ENCODE data around the gene ATG14.
"Not testable (repeated sequence)": the region's sequence is repeated elsewhere in the genome, so short reads cannot be mapped to it uniquely, and the experiment has no call there.

Gene ATG14

DNA sequence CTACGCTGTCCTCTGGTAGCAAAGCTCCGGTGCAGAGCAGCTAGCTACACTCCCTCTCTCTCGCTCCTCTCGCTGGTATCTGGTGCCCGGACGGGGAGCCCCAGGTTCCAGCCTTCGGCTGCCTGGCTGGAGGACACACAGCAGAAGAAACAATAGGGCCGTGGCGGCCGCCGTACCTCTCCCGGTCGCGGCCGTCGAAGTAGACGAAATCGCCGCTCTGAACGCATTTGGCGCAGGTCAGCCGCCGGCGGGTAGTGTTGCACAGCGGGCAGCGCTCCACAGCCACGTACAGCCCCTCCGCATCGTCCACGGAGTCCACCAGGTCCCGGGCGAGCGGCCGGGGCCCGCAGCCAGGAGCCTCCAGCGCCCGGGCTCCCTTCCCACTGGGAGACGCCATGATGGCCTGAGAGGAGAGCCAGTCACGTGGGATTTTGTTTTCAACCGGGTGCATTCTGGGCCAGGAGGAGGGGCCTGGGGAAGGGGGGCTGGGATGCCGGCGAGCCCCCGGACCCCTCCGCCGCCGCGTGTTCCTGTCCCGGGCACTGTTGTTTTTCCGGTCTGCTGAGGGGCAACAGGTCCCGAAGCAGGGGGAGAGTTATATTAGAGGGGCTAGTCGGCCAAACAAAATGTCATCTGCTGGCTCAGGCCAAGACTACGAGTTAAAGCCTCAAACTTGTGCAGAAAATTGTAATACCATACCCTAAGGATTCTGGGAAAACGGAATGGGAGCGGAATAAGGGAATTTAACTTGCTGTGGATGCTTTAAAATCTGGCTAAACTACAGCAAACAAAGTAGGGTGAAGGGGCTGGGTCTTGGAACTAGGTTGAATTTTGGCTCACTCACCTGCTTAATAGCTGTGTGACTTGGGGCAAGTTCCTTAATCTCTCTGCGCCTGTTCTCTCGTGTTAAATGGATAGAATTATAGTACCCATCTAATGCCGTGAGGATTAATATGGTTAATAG is at the start of gene ATG14:
TSS of gene ATG14 (minus strand) at position 405 of the 964 bp plus-strand sequence. CDS start at position 397, 8 bp downstream.
- peak; percentile 95 for DNase-seq

- DNase-seq: no peak
Measured at GRCh38 chr14:55458800-55459515, 47.3 kb upstream of the ATG14 start.

DNA sequence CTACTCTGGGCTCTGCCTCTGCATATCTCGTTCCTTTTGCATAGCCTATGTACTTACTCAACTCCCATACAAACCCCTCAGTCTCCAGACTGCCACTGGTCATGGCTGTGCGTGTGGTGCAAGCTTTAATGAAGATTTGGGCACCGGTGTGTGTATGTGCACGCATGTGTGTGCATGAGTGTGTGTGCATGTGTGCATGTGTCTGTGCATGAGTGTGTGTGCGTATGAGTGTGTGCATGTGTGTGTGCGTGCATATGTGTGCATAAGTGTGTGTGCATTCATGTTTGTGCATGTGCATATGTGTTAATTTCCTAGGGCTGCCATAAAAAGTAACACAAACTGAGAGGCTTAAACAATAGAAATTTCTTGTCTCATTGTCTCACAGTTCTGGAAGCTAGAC is 45.9 kb upstream of the ATG14 start:
- no peak for DNase-seq

DNA sequence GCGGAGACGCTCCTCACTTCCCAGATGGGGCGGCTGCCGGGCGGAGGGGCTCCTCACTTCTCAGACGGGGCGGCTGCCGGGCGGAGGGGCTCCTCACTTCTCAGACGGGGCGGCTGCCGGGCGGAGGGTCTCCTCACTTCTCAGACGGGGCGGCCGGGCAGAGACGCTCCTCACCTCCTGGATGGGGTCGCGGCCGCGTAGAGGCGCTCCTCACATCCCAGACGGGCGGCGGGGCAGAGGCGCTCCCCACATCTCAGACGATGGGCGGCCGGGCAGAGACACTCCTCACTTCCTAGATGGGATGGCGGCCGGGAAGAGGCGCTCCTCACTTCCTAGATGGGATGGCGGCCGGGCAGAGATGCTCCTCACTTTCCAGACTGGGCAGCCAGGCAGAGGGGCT is 44.8 kb upstream of the ATG14 start:
- DNase-seq: not testable (repeated sequence)

DNA sequence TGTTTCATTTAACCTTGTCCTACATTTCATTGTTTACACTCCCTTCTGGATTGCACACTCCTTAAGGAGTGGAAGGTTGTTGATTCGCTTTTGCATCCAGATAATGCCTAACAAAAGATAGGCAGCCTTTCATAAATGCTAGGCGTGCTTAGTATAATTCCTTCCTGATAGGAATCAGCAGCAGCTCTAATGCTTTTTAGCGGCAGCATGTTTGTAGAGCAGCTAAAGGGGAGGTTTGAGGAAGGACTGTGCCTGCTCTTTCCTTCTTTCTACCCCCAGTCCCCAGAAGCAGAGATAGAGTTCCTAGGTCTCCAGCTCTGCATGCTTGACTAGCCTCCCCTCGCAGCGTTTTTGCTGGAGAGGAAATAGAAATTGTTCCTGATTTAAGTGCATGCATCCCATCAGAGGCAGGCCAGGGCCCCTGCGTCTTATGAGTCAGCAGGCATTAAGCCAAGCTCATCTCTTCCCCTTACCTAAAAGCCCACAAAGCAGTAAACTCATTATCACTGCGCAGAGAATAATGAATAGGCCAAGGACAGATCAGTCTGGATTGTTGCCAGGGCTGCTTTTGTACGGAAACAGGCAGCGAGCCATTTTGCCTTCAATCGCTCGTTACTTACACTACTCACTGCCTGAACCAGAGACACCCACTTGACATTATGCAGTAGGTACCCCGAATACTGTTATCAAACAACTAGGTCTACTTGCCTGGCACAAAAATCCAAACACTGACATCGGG is 42.8 kb upstream of the ATG14 start:
- peak; percentile 77 for DNase-seq

DNA sequence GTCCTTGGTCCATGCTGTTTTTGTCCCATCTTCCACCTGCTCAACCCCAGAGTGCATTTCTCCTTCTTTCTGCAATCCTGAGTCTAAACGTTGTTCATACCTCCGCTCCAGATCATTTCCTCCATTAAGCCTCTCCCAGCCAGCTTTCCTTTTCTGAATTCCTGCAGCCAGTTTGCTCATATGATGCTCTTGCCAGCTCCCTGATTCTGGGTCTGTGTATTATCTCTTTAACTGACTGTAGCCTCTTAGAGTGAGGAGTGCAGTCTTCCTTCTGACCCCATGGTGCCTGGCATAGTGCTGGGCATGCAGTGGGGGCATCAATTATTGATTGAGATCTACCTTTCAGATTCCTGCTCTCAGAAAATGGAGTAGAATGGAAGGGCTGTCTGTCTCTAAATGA is 40.3 kb upstream of the ATG14 start:
- no peak for DNase-seq

- DNase-seq: no peak
Measured at GRCh38 chr14:55451398-55451797, 39.8 kb upstream of the ATG14 start.

DNA sequence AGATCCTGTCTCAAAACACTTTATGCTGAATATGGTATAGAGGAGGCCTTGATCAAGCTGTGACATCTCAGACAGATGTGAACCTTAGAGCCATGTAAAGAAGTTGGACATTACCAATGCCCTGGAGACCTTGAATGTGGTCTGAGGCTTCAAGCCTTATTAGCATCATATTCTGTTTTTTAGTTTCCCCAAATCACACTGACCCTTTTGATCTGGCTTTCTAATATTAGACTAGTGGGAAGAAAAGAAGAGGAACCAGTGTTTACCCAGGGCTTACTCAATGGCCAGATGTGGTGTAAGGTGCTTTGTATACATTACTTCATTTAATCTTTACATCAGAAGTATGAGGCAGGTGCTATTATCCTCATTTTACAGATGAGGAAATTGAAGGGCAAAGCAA is 39.4 kb upstream of the ATG14 start:
- no peak for DNase-seq

DNA sequence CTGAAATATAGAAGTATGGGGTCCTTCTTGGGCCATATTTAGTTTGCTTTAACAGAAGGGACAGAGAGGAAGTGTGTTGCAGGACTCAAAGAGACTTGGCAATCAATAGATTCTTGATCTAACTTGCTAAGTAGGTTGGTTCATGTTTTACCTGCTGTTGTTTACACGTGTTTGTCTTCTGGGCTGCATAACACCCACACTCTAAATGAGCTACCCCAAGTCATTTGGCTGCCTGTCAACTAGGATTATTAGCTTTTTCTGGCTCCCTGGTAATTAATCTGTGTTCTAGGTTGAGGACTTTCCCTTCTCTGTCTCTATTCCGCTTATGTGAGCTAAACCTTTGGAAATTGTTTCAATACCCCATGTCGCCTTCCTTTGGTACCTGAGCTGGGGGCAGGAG is 38.9 kb upstream of the ATG14 start:
- DNase-seq: no peak

- DNase-seq: no peak
Measured at GRCh38 chr14:55450124-55450523, 38.5 kb upstream of the ATG14 start.

DNA sequence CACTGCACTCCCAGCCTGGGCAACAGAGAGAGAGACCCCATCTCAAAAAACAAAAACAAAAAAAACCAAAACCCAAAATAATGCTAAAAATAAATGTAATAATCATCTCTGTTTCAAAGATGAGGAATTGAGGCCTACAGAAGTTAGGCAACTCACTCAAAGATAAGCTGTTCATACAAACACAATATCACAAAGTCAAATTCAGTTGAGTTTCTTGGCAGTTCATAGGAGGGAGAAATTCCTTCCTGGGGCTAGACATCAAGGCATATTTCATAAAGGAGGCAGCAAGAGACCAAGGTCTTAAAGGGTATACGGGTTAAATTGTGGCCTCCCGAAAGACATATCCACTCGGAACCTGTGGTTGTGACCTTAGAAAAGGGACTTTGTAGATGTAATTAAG is 37.5 kb upstream of the ATG14 start:
- no peak for DNase-seq

DNA sequence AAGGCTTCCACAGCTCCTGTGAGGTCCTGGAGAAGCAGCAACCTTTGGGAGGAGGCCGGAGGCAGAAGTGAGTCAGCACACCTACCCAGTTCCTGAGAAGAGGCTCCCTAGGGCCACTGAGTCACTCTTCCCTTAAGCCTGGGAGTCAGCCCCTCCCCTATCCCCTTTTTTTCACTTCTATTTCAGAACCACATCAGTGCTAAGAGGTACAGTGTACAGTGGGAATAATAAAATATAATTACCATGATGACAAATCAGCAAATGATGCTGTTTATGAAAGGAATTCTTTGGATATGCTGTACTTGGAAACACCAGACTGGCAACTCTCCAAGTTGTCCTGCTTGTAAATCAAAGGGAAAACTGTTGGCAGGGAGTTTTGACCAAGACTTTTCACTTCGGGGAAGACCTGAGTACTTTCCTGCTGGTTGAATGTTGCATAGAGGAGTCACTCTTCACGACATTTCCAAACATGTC is 36.5 kb upstream of the ATG14 start:
- no peak for DNase-seq

DNA sequence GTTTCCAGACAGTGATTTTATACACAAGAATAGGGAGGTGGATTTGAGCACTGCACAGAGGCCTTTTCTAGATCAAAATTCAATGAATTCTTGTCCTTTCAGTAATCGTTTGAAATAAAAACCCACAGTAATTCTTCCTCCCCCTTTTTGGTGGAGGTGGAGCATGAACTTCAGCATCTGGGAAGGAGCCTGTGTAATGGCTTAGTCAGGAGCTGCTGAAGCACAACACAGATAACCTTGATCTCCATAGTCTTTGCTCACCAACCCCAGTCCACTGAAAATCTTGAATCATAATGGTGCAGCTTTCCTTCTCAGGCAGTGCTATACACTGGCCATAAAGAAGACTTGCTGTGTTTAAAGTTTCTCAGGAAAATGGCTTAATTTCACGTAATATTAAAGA is 35.2 kb upstream of the ATG14 start:
- DNase-seq: no peak

DNA sequence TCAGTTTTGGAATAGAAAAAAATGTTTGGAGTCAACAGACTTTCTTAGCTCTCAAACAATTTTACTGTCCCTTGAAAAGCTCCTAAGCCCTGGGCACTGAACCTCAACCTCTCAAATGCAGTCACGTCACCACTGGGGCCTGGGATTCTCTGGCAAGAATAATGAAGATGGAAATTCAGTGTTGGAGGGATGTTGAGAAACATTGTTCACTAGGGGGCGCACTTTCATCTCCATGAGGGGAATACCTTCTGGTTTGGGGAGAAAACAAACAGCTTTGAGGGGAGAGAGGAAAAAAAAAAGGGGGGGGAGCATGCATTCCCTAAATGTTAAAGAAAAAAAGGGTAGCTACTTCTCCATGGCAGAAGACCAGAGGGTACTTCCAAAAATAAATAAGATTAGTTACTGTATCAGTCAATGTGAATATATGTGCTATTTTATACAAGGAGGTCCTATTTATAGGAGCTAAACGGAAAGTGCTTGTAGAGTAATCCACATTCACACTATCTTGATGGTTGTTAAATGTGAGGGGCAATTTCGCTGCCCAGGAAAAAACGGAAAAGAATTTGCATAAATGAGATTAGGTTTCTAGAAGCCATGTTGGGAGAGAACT is 34.6 kb upstream of the ATG14 start:
- DNase-seq: peak; percentile 78

- DNase-seq: no peak
Measured at GRCh38 chr14:55441286-55441685, 29.7 kb upstream of the ATG14 start.

GRCh38 chr14:55440385-55440784 is 28.8 kb upstream of the ATG14 start, which contains the start of gene TBPL2:
Gene TBPL2 (minus strand): TSS chr14:55440616. CDS start chr14:55440449, 167 bp downstream.
- DNase-seq: no peak

DNA sequence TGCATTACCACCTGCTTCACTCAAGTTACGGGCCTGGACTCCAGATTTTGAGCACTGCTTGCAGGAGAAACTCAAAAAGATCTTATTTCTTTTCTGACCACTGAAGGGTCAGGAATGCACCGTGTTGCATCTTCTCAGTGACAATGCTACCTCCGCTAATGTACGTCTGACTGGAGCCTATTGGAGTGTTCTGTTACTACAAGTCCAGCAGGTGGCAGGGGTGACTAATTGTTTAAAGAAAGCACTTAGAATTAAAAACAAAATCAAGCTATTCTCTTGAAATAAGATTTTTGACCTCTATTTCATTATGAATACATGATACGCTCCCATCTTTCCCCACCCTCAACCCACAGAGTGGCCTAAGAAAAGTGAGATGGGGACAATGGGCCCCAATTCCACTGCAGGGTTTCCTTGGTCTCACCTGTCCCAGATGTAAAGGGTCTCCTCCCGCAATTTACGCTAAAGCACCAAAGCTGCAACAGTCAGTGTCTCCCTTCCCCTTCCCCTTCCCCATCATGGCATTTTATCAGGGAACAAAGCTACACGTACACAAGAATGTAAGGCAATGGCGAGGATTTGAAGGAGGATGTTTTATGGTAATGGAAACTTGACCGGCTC is 26.5 kb upstream of the ATG14 start:
- DNase-seq: no peak

GRCh38 chr14:55436931-55437330 is 25.3 kb upstream of the ATG14 start:
- DNase-seq: no peak

DNA sequence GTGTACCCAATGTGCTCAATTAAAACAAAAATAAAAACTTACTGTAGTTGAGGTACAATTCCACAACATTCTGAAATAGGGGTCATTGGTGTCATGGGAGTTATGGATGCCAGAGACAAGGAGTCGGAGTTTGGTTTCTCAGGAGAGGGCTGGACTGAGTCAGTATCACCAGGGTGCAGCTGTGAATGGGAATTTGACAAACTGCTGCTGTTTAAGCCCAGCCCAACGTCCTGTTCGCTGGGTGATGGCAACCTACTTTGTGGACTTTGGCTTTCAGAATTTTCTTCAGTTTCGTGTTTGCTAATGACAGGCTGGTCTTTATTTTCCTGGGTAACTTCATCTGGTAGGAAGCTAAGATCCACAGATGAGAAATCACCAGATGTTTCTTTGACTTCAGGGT is 24.9 kb upstream of the ATG14 start:
- no peak for DNase-seq

DNA sequence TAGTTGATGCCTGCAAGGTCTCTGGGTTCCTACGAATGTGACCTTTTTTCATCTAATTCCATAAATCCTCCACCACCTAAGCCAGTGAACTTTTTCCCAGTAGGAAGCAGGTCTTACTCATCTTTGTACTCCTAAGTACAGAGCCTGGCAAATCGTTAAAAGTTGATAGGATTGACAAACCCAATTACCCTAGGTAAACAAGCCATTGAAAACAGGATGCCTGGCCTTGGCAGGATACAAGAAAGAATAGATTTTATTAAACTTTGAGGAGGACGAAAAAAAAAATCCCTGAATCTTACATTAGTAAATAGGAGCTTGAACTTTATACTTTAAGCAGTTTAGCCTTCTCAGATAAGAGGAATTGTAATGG is 23.2 kb upstream of the ATG14 start:
- no peak for DNase-seq

GRCh38 chr14:55433880-55434804 is 22.5 kb upstream of the ATG14 start:
- DNase-seq: no peak

All from retina (tissue), 1 donor.